GM19452 (cell line): ENCODE results near the gene AGPS.
"Not testable (repeated sequence)": the region's sequence is repeated elsewhere in the genome, so short reads cannot be mapped to it uniquely, and the experiment has no call there.

ENCODE experiments used
- ATAC-seq: cut with Tn5 transposase; IDR thresholded peaks from one replicate; pipeline ENCODE4 v1.9.1; 2021; ENCODE audit not compliant: unreplicated experiment

AGPS gene

GRCh38 chr2:177413703-177414102, 21.1 kb downstream of the AGPS start:
- ATAC-seq, result no peak

- ATAC-seq, result no peak
Observed at GRCh38 chr2:177419274-177419673, 26.7 kb downstream of the AGPS start.

- no peak for ATAC-seq
Observed at GRCh38 chr2:177422271-177422670, 29.7 kb downstream of the AGPS start.

GRCh38 chr2:177424120-177424519, 31.5 kb downstream of the AGPS start:
- not testable (repeated sequence) for ATAC-seq

- ATAC-seq, result not testable (repeated sequence)
Observed at GRCh38 chr2:177424620-177425019, 32.0 kb downstream of the AGPS start.

- no peak for ATAC-seq
Observed at GRCh38 chr2:177427316-177427715, 34.7 kb downstream of the AGPS start.

GRCh38 chr2:177427936-177428335, 35.4 kb downstream of the AGPS start:
- ATAC-seq, result not testable (repeated sequence)

GRCh38 chr2:177429688-177430325, 37.2 kb downstream of the AGPS start:
- ATAC-seq, result no peak

- ATAC-seq, result no peak
Observed at GRCh38 chr2:177430411-177430810, 37.8 kb downstream of the AGPS start.

GRCh38 chr2:177431111-177431725, 38.6 kb downstream of the AGPS start:
- not testable (repeated sequence) for ATAC-seq

GRCh38 chr2:177432703-177433102, 40.1 kb downstream of the AGPS start:
- ATAC-seq, result no peak

- no peak for ATAC-seq
Observed at GRCh38 chr2:177433402-177433801, 40.8 kb downstream of the AGPS start.

GRCh38 chr2:177434475-177434874, 41.9 kb downstream of the AGPS start:
- ATAC-seq, result no peak

- no peak for ATAC-seq
Observed at GRCh38 chr2:177445200-177445599, 52.6 kb downstream of the AGPS start.

- no peak for ATAC-seq
Observed at GRCh38 chr2:177448031-177448430, 55.5 kb downstream of the AGPS start.

GRCh38 chr2:177449159-177449558, 56.6 kb downstream of the AGPS start:
- ATAC-seq, result no peak

- no peak for ATAC-seq
Observed at GRCh38 chr2:177455187-177455586, 62.6 kb downstream of the AGPS start.

- ATAC-seq, result not testable (repeated sequence)
Observed at GRCh38 chr2:177459756-177460155, 67.2 kb downstream of the AGPS start.

GRCh38 chr2:177460973-177461585, 68.5 kb downstream of the AGPS start:
- no peak for ATAC-seq

- no peak for ATAC-seq
Observed at GRCh38 chr2:177464549-177464948, 72.0 kb downstream of the AGPS start.

GRCh38 chr2:177465400-177466138, 73.0 kb downstream of the AGPS start:
- no peak for ATAC-seq
